HG02798 (cell line): Measurements from ENCODE around the gene FOXN3.
A peak's percentile ranks its signal among the peaks of the same experiment; 100 is the strongest.

Source experiments
- ATAC-seq: cut with Tn5 transposase; IDR thresholded peaks from one replicate; pipeline ENCODE4 v1.9.1; 2021; ENCODE audit warnings: mild to moderate bottlenecking; ENCODE audit not compliant: unreplicated experiment, poor library complexity

The FOXN3 gene

GRCh38 chr14:89432226-89432625, 15.2 kb upstream of the FOXN3 start:
- ATAC-seq: no peak

GRCh38 chr14:89430391-89431236, 13.6 kb upstream of the FOXN3 start:
- peak; percentile 91 for ATAC-seq

GRCh38 chr14:89429199-89430181, 12.5 kb upstream of the FOXN3 start:
- no peak for ATAC-seq

GRCh38 chr14:89428546-89429198, 11.6 kb upstream of the FOXN3 start:
- no peak for ATAC-seq

- ATAC-seq: no peak
These were observed 11.1 kb upstream of the FOXN3 start for GRCh38 chr14:89428173-89428523.

- no peak for ATAC-seq
These were observed 10.6 kb upstream of the FOXN3 start for GRCh38 chr14:89427426-89428172.

GRCh38 chr14:89425931-89426330, 8.9 kb upstream of the FOXN3 start:
- ATAC-seq: peak; percentile 30

GRCh38 chr14:89424241-89424640, 7.2 kb upstream of the FOXN3 start:
- ATAC-seq: no peak

GRCh38 chr14:89422952-89423345, 5.9 kb upstream of the FOXN3 start:
- no peak for ATAC-seq

- ATAC-seq: no peak
These were observed 5.3 kb upstream of the FOXN3 start for GRCh38 chr14:89422181-89422951.

GRCh38 chr14:89420502-89420901, 3.5 kb upstream of the FOXN3 start:
- no peak for ATAC-seq

GRCh38 chr14:89419973-89420482, 3.0 kb upstream of the FOXN3 start:
- no peak for ATAC-seq

GRCh38 chr14:89418976-89419375, 1.9 kb upstream of the FOXN3 start:
- ATAC-seq: no peak

- no peak for ATAC-seq
These were observed 1.4 kb upstream of the FOXN3 start for GRCh38 chr14:89418452-89418851.

GRCh38 chr14:89417465-89418225, 612 bp upstream of the FOXN3 start:
- peak; percentile 49 for ATAC-seq

- peak; percentile 81 for ATAC-seq
These were observed 734 bp downstream of the FOXN3 start for GRCh38 chr14:89416002-89416995.

GRCh38 chr14:89415159-89415558, 1.9 kb downstream of the FOXN3 start:
- ATAC-seq: no peak
